Bone marrow (tissue), 2 donors: ENCODE results near the gene MAPRE2.
"Not testable (repeated sequence)": the region's sequence is repeated elsewhere in the genome, so short reads cannot be mapped to it uniquely, and the experiment has no call there.

Experiments
- DNase-seq, 2 donors: peaks; one replicate each; lab custom pipeline; 2025; lab: John Stamatoyannopoulos, UW

MAPRE2 gene

GRCh38 chr18:35091841-35092240 is 50.6 kb downstream of the MAPRE2 start:
- DNase-seq, result no peak

- peak in 1 of 2 donors; percentile 55 for DNase-seq
Observed at GRCh38 chr18:35095983-35096676, 54.9 kb downstream of the MAPRE2 start.

DNA sequence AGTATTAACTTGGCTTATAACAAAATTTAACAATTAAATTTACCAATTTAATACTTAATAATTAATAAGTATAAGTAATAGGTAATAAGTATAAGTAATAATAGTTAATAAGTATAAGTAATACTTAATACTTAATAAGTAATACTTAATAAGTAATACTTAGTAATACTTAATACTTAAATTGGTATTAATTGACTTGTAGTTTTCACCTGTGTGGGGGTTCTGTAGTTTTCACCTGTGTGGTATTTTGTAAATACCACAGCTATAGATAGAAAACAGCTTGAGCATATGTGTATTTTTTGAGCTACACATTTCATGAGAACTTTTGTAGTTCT is 55.4 kb downstream of the MAPRE2 start:
- DNase-seq, result no peak

GRCh38 chr18:35097195-35097594 is 56.0 kb downstream of the MAPRE2 start:
- no peak for DNase-seq

- no peak for DNase-seq
Observed at GRCh38 chr18:35097763-35098162, 56.5 kb downstream of the MAPRE2 start.

- DNase-seq, result no peak
Observed at GRCh38 chr18:35099911-35100310, 58.7 kb downstream of the MAPRE2 start.

GRCh38 chr18:35104391-35105051 is 63.3 kb downstream of the MAPRE2 start:
- no peak for DNase-seq

DNA sequence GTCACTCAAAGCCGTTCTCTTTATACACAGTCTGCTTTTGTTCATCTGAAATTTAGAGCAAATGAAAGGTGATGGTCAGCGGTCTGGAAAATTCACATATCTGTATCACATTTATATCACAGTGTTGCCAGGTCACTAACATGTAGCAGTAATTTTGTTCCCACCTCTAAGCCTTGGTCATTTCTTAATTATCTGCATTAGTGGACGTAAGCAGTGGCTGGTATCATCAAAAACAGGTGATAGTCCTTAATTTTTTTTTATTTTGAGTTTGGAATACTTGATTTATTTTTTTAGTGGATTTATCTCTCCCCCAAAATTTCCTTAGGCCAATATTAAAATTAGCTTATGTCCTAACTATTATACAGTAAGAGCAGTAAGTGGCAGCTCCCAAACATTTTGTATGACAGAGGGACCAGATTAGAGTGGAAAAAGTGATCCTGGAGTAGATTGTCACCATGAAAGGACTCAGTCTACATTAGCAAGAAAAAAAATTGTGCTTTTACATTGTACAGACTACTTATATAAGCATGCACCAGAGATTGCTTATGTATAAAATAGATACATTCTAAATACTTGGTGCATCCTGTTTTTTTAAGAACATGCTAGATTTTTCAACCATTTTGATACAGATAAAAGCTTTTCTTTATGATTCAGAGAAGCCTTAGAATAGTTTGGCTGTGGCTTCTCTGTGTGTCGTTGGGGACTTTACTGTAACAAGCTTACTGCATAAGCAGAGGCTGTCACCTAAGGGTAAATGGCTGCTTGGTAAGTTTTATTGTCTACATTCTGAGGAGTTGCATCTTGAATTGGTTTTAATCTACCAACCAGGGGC is 65.0 kb downstream of the MAPRE2 start:
- no peak for DNase-seq

DNA sequence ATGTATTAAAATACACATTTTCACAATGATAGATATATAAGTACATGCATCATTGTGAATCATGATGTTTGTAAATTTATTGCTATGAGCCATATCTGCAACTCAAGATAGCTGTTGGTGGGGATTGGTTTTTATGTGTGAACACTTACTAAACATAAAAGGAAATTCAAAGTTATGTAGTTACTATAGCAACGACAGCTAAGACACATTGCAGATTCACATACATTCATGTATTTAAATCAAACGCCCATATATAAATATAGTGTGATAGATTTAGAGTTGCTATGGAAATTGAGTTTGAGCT is 65.6 kb downstream of the MAPRE2 start:
- no peak for DNase-seq

GRCh38 chr18:35107216-35107615 is 66.0 kb downstream of the MAPRE2 start:
- no peak for DNase-seq

- DNase-seq, result not testable (repeated sequence)
Observed at GRCh38 chr18:35108088-35108487, 66.9 kb downstream of the MAPRE2 start.

DNA sequence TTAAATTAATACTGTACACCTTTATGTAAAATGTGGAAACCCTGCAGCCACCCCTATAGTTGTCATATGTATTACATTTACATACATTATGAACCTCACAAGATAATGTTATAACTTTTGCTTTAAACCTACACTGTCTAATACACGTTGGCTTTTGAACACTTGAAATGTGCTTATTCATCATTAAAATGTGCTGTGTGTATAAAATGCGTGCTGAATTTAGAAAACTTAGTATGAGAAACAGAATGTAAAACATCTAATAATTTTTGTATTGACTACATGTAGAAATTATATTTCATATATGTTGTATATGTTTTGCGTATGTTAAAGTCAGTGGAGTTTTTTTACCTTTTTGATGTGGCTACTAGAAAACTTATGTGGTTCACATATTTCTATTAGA is 68.8 kb downstream of the MAPRE2 start:
- DNase-seq, result no peak

DNA sequence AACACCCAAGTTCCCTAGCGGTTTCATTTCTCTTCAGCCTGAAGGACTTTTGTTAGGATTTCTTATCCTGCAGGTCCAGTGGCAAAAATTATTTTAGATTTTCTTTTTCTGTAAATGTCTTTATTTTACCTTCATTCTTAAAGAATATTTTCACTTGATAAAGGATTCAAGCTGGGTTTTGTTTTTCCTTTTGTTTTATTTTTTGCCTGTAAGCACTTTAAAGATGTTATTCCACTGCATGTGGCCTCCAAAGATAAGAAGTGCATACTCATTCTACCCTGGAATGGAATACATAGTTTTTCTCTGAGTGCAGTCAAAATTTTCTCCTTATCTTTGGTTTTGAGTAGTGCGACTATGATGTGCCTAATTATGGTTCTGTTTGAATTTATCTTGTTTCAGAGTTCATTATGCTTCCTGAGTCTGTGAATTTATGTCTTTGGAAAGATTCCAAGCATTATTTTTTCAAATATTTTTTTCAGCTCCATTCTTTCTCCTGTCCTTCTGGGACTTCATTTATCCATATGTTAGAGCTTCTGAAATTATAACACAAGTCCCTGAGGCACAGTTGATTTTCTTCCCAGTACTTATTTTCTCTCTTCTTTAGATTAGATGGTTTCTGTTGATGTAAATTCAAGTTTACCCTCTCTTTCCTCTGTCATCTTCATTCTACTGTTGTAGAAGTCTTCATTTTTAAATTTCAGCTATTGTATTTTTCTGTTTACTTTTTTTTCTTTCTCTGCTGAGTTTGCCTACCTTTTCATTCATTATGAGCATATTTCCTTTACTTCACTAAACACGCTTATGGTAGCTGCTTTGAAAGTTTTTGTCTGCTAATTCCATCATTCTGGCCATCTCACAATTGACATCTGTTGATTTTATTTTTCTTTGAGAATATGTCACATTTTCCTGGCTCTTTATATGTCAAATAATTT is 69.6 kb downstream of the MAPRE2 start:
- DNase-seq, result no peak

DNA sequence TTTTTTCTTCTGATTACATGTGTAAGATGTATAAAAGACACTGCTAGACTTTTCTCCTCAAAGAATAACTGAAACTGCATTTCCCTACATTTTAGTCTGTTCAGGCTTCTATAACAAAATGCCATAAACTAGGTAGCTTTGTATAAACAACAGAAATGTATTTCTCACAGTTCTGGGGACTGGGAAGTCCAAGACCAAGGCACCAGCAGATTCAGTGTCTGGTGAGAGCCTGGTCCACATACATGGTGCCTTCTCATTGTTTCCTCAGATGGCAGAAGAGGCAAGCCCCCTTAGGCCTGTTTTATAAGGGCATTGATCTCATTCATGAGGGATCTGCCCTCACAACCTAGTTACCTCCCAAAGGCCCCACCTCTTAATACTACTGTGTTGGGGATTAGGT is 71.5 kb downstream of the MAPRE2 start:
- DNase-seq, result no peak

GRCh38 chr18:35114305-35114704 is 73.1 kb downstream of the MAPRE2 start:
- peak in 1 of 2 donors; percentile 11 for DNase-seq

DNA sequence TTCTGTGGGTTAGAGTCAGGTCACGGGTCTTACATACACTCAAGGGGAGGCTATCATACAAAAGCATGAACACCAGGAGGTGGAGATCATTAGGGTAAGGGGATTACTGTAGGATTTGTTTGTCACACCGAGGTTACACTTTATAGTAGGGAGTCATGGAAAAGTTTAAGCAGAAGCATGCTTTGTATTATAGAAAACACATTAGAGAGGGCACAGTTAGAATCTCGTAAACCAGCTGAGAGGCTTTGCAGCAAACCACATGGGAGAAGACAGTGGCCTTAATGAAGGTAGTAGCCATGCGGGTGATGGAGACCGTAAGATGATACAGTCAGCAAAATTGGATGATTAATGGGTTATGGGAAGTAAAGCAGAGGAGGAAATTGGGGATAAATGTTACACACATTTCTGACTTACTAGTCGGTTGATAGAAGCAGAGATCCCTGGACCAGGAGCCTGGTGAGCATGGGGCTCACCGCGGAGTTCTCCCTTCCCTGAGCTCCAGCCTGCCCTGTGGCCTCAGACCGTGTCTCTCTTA is 75.6 kb downstream of the MAPRE2 start:
- DNase-seq, result no peak

DNA sequence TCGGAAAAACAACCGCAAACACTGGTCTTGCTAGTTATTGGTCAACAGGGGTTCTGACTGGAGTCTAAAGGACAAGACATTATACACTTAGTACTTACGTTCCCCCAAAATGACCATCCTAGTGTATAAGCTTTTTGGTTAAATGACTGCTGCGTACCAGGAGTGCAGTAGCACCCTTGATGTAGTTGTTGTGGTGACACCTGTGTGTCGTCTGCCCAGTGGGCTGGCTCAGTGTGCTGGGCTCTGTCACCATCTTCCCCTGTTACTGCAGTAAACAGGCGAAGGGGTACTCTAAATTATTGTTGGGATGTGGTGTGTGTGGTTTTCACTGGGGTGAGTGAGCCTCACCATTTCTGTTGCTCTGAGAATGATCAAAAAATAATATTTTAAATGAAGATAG is 76.2 kb downstream of the MAPRE2 start:
- no peak for DNase-seq

- no peak for DNase-seq
Observed at GRCh38 chr18:35117951-35118411, 76.8 kb downstream of the MAPRE2 start.

DNA sequence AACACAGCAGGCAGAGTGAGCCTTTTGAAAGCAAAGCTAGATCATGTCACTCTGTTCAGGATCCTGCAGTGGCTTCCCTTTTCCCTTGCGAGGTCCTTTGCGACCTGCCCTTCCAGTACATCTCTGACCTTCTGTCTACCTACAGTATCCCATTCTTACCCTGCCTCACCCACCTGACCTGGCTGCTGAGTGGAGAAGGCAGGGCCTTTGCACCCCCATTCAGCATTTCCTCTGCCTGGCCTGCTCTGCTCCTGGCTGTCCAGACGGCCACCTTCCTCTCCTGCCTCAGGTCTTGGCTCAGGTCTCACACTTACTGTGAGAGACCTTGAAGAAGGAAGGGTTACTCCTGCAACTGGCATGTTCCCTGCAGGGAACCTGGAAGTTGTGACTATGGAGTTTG is 77.4 kb downstream of the MAPRE2 start:
- no peak for DNase-seq

DNA sequence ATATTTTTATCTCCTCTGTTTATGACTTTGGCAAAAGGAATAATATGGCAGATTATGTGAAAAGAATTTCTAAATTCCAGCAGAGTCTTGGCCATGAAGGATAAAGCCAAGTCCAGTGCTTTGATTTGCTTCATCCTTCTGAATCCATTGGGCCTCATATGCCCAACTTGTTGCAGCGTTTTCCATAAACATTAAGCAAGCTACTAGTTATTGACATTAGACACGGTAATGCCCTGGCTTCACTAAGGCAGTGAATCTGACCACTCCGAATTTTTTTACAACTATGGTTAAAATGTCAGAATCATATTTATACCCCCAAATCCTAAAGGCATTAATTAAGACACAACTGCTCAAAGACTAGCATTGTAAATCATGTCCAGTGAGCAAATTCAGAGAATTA is 79.8 kb downstream of the MAPRE2 start:
- no peak for DNase-seq

- DNase-seq, result no peak
Observed at GRCh38 chr18:35121531-35121930, 80.3 kb downstream of the MAPRE2 start.
